GM19025 (cell line): ENCODE results near the gene ACAD9.
"Not testable (repeated sequence)": the region's sequence is repeated elsewhere in the genome, so short reads cannot be mapped to it uniquely, and the experiment has no call there.

Experiments used
- ATAC-seq: cut with Tn5 transposase; IDR thresholded peaks from one replicate; pipeline ENCODE4 v1.9.1; 2021; ENCODE audit warnings: mild to moderate bottlenecking, low read depth, moderate library complexity; ENCODE audit not compliant: unreplicated experiment

Gene ACAD9

DNA sequence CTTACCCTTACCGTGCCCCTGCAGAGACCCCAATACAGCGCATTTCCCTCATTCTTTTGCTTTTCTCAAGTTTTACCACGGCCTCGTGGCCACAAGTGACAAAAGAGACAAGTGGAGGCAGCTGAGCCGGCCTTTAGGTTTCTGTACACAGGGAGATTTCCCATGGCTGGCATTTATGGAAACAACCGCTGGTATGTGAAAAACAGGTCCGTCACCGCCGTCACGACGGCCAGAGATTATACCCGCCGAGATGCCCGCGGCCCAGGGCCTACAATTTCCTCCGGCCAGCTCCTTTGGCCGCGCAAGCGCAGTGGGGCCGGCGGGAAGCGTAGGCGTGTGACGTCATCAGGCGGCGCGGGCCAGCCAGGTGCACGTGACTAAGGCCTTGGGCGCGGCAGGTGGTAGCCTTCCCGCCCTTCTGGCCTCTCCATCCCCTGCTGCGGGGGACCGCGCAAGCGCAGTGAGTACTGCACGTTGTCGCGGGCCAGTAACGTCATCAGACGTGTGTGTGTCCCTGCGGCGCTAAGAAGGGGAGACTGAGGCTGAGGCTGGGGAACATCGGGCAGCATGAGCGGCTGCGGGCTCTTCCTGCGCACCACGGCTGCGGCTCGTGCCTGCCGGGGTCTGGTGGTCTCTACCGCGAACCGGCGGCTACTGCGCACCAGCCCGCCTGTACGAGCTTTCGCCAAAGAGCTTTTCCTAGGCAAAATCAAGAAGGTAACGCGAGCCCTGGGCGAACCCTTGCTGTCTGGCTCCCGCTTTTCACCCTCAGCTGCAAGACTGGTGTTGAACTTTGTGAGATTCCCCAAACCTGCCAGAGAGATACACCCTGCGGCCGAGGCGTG lies at the start of gene ACAD9:
Gene ACAD9, plus strand, starts transcription at position 496 of the 845 bp plus-strand sequence. Its CDS starts 72 bp downstream, at position 568.
- ATAC-seq, result peak; percentile 91

DNA sequence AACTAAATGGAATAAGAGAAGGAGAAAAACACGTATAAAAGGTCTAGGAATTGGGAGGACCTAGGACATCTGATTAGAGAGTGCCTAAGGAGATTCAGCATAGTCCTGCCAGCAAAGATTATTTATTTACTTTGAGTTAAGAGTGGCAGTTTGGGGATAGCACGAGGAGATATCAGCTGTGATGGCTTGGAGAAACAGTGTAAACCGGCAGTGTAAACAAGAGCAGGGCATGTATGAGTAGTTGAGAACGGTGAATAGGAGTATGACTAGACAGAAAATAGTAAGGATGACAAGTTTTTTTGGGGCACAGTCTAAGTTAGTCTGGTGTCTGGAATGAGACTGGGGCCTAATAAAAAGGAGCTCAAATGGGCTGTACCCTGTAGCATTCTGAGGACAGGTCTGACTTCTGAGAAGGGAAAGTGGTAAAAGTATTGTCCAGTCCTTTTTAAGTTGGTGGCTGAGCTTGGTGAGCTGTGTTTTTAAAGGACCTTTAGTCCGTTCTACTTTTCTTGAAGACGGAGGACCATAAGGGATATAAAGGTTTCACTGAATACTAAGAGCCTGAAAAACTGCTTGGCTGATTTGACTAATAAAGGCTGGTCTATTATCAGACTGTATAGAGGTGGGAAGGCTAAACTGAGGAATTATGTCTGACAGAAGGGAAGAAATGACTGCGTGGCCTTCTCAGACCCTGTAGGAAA lies 49.3 kb upstream of the ACAD9 start:
- ATAC-seq, result not testable (repeated sequence)

DNA sequence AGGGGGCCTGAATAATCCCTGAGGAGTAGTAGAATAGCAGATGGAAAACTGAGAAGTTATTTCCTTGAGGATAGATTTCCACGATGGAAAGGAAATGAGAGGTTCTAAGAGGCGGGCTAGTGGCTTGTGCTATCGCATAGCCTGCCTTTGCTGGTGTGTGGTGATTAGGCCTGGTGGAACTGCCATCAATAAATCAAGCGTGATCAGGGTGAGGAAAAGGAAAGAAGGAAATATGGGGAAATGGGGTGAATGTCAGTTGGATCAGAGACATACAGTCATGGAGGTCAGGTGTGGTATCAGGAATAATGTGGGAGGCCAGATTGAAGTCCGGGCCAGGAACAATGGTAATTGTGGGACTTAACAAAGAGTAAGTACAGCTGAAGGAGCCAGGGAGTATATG lies 48.7 kb upstream of the ACAD9 start:
- not testable (repeated sequence) for ATAC-seq

DNA sequence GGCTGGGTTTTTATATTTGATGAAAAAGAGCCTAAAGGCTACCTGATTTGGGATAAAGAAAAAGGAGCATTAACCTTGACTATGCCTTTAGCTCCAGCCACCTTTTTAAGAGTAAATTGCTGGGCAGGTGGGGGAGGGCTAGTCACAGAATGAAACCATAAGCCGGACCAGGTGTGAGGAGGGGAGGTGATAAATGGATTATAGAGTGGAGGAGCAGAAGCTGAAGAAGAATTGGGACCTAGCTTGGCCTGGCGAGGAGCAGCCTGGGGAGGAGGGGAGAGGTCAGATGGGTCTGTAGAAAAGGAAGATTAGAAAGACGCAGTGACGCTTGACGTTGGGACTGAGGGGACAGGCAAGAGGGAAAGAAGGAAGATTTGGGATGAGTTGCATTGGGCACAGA lies 46.4 kb upstream of the ACAD9 start:
- not testable (repeated sequence) for ATAC-seq

DNA sequence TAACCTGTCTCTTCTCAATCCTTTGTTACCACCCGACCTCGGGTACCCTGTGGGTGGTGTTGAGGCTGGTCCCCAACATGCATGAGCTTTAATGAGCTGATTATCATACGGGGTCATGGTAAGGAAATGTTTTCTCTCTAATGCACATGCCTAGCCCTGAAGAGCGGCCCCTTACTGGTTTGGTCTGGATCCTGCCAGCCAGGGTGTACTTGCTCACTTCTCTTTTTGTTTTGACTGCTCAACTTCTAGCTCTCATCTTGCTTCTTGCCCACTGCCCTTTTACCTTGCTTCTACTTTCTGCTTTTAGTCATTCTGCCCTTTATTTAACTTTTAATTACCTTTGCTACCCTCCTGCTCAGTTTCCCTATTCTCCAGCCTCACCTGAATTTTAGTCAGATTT lies 44.3 kb upstream of the ACAD9 start:
- no peak for ATAC-seq

DNA sequence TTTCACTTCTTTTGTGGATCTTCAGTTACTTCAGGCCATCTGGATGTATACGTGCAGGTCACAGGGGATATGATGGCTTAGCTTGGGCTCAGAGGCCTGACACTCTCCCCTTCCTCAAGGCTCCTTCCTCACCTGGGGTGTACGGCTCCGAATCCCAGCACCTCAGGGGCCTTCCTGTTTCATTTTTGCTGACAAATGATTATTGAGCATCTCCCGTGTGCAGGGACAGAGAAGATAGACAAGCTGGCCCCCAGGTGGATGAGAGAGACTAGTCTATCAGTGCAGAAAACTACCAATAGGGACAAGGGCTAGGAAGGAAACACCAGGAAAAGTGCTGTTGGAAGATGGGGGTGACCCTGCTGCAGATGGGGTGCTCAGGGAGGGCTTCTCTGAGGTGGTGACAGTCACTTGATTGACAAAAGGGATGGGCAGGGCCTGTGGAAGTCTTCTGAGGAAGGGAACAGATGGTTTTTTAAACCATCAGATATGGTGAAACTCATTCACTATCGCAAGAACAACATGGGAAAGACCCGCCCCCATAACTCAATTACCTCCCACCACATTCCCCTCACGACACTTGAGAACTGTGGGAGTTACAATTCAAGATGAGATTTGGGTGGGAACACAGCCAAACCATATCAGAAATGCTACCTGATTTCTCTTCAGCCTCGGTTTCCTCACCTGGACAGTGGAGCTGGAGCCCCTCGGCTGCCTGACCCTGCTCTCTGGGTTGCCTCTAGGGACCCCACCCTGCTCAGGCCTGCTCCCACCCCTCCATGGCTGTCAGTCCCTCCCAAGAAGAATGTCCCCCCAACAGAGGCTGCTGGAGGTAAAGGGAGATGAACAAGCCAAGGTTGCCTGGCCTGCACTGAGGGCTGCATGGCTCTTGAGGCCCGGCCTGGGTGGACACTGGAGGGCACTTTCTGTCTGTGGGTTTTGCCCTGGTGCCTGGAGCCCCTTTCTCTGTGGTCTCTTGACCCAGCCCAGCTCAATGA lies 37.2 kb upstream of the ACAD9 start:
- ATAC-seq, result no peak

DNA sequence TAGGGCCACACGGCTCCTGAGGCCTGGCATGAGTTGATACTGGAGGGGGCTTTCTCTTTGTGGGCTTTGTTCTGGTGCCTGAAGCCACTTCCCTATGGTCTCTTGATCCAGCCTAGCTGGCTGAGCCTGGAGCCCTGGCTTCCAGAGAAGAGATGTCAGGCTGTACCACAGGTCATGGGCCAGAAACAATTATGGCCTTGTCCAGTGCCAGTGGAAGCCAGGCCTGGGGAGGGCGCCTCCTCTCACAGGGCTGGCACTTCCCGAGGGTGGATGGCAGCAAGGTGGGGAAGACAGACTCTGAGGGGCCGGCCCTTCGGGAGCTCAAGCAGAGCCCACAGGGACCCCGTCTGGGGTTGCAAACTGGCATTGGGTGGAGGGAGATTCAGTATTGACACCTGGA lies 34.9 kb upstream of the ACAD9 start:
- ATAC-seq, result no peak

DNA sequence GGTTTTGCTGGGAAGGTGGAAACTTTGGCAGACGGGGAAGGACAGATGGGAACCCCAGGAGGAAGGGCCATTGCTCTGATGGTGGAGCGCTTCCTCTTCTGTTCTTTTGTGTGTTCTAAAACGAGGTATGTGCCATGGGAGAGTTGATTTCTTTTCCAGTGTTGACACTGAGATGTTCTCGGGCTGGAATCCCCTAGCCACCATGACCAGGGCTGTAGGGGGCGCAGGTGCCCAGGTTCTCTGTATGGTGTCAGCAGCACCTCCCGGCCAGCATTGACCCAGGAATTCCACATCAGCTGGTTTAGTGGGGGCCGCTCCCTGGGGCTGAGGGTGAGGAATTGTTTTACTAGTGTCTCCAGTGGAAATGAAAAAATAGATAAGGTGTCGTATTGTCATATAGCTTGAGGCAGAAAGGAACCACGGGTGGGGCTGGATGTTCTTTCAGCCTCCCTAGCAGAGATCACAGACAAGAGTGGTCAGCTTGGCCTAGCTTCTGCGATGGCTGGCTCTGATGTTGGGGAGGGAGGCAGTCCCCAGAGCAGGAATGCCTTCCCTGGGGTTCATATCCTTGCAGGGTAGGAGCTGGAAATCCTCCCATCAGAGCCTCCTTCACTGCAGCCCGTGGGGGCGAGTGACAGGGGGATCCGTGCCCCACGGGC lies 34.2 kb upstream of the ACAD9 start:
- ATAC-seq, result no peak

DNA sequence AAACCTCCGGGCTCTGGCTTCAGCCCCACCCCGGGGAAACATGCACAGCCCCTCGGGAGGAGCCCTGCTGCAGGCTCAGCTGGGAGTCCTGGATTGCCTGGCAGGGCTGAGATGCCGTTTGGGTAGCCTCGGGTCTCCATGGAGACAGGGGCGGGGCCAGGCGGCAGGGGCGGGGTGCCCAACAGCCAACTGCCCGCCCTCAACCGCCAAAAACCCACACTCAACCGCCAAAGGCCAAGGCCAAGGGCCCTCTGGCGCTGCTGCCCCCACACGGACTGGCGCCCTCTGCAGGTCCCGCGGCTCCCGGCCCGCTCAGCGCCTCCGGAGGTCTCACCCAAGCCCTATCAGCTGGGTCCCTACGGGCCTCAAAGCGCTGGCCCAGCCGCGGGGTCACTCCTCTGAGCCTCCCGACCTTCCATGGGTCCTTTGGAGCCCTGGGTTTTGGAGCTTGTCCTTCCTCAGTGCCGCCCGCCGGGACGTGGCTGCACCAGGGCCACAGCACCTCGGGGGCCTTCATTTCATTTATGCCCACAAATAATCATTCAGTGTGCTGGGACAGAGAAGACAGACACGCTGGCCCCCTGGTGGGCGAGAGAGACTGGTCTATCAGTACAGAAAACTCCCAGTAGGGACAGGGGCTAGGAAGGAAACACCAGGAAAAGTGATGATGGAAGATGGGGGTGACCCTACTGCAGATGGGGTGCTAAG lies 33.5 kb upstream of the ACAD9 start:
- peak; percentile 78 for ATAC-seq

DNA sequence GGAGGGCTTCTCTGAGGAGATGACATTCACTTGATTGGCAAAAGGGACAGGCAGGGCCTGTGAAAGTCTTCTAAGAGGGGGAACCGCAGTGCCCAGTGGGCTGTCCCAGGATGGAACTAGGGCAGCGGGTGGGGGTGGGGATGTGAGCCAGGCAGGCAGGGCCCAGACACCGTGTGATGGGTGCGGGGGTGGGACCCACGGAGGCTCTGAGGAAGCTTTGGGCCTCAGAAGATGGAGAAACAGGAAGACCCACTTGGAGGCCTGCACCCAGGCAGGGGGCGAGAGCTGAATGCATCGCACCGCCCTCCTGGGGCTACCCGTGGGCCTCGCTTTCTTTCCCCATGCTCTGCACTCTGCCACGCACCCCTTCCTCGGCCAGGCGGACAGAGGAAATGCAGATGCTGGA lies 32.9 kb upstream of the ACAD9 start:
- no peak for ATAC-seq

DNA sequence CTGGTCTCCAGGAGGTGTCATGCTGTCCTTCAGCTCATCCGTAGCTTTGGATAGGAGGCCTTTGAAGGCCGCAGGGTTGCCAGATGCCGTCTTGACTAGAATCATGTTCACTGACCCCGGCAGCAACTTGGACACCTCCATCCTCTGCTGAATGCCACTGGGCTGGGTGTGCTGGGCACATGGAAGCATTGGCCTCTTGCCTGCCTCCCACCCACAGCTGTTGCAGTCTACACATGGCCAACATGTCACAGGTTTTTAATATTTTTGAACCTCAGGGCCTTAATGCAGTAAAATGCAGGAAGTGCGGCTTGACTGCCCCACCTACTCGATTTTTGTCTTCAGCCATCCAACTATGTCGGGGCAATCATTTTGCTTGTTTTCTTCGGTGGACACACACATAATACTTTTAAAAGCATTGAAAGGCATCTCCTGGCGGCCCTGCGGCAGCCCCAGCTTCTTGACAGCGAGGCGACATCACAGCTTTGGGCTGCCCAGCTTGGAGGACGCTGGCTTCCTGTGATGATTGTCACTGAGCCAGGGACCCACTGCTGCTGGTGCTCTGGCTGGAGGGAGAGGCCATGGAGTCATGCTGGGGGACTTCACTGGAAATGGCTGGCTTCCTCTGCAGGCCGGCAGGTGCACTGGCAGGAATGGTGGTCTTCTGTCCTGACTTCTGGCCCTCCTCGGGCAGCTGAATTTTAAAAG lies 31.6 kb upstream of the ACAD9 start:
- no peak for ATAC-seq

DNA sequence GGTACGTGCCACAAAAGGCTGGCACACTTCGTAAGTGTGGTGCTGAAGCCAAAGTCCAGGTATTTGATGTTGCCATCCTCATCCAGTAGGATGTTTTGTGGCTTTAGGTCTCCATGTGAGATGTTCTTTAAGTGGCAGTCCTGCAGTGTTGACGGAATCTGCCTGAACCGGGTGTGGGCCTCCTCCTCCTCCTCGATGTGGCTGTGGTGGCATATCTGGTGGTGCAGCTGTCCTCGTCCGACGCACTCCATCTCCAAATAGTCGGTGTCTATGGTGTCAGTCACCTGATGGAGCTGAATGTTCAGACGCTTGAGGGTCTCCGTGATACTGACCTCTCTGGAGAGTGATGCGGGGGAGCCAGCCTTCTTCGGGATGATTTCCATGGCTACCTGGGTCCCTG lies 30.5 kb upstream of the ACAD9 start:
- ATAC-seq, result no peak

DNA sequence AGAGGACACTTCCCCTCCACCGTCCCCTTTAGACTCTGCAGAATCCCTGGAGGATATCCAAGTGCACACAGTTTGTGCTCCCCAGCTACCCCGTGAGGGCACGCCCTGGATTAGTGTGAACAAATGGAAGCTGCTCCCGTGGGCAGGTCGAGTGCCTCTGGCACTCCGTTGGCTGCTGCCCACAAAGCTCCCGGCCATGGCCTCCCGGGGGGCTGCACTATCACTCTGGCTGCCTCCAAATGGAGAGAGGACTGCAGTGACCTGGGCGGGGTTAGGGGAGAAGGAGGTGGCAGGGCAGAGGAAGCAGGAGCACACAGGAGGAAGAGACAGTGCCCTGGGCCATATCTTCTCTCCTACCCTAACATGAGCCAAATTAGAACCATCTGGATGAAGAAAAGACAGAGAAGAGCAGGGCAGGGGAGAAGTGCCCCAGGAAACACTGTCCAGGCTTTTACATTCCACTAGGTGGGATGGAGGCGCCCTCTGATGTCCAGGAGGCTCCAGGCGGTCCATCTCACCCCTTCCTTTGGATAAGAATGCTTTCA lies 29.4 kb upstream of the ACAD9 start:
- ATAC-seq, result no peak

DNA sequence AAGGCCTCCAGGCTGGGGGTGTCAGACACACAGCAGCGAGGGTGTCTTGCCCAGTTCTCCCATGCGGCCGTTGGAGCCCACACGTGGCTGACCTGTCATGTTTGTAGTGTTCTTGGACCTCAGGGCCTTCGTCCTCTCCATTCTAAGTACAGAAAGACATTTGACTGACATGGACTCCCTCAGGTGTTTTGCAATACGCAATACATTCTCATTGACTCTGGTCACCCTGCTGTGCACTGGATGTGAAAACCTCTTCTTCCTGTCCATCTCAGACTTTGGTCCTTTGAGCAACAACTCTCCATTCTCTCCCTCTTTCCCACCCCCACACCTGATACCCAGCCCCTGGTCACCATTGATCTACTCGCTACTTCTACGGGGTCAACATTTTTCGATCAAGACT lies 28.9 kb upstream of the ACAD9 start:
- no peak for ATAC-seq

DNA sequence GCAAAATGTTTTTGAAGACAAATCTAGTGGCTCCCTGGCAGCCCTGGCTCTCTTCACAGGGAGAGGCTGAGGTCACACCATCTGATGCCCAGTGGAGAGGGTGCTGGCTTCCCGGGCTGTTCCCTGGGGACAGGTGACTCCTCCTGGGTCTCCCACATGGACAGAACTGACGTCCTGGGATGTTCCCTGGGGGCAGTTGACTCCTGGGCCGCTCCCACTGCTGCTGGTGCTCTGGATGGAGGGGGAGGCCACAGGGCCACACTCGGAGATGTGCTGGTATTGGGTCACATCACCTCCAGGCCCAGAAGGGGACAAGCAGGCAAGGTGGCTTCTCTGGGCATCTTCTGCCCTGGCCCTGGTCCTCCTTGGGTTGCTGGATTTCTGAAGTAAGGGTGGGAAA lies 27.8 kb upstream of the ACAD9 start:
- no peak for ATAC-seq

DNA sequence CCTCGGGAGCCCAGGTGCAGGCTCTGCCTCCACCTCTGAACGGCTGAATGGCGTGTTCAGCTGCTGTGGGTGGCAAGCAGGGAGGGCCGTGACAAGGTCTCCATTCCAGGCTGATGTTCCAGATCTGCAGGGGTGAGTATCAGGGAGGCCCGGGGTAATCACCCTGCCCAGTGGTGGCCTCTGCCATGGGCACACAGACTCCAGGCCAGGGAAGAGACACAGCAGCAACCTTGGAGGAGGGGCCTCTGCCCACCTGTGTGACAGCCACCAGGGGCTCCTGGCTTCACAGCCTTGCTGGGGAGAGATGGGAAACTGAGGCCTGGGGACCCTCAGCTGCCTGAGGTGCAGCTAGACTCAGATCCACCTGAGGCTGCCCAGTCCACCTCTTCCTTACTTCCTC lies 25.6 kb upstream of the ACAD9 start:
- no peak for ATAC-seq

DNA sequence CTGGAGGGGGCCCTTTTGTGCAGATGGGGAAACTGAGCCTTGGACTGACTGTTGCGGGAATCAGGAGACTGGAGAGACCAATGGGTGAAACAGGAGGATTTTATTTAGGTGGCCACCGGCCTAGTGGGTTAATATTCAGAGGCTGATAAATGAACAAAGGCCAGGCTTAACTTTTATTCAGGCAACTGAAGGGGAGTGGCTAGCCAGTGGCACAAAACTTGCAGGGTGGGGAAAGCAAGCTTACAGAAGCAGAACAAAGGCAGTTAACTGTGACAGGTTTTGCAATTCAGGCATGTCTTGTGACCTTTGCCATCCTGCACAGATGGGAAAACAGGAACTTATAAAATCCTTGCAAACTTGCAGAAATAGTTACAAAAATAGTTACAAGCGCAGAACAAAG lies 24.9 kb upstream of the ACAD9 start:
- ATAC-seq, result no peak

DNA sequence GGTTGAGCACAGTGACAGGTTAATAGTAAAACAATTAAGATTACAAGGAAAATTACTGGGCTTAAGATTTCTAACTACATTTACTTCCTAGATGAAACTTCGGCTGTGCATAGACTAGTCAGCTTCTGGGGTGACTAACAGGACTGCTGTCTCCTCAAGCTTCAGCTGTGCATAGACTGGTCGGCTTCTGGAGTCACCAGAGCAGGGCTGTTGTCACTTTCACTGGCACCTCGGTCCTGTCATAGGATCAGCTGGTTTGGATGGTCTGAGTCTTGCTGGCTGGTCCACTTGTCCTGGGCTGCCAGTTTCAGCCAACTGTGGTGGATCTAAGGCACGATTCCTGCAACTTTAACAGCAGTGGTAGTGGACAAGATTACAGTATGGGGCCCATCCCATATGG lies 23.9 kb upstream of the ACAD9 start:
- ATAC-seq, result no peak

DNA sequence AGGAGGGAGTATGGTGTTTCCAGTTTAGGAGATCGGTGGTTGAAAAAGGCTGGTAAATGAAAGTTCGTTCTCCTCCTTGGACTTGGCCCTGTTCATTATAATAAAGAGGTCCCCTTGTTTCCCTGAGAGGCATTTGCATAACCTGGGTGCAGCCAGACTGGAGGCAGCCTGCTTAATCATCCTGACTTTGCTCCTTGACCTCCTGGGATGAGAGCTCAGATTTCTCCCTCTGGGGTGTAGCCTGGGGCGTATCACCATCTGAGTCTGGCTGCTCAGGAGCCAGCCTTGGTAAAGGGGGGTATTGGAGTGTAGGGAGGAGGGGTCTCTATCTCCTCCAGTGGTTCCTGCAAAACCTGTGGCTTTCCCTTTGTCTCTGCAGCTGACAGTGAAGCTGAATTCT lies 21.3 kb upstream of the ACAD9 start:
- no peak for ATAC-seq
